Upper lobe of left lung (tissue), 6 donors: ENCODE data around the gene RAP1B. TPM values are rescaled to one million over a fixed set of nuclear protein-coding genes. Genes with fewer than 3 reads are reported as not detected.
A peak's percentile ranks its signal among the peaks of the same experiment; 100 is the strongest.

ENCODE experiments used
- ATAC-seq, 2 donors: fragments of 200-7000 bp; cut with Tn5 transposase; one replicate each; pipeline ENCODE4 v1.9.1; 2022; ENCODE audit warnings: mild to moderate bottlenecking in 2 of 2, moderate library complexity in 2 of 2; ENCODE audit not compliant: low FRiP score in 2 of 2
- DNase-seq, 2 donors: peaks; one replicate each; pipeline ENCODE4 v3.0.0-alpha.2; 2019 to 2020
- H3K27ac ChIP-seq, 4 donors: fragments of 200-600 bp; sonication (generic); one replicate each; pipeline ENCODE4 v1.5.1; 2016 to 2019
- H3K27me3 ChIP-seq, 4 donors: fragments of 200-600 bp; sonication (generic); one replicate each; pipeline ENCODE4 v1.5.1; 2017 to 2019
- H3K36me3 ChIP-seq, 4 donors: fragments of 200-600 bp; sonication (generic); one replicate each; pipeline ENCODE4 v1.5.1; 2016 to 2019
- H3K4me1 ChIP-seq, 4 donors: fragments of 200-600 bp; sonication (generic); one replicate each; pipeline ENCODE4 v1.5.1; 2018 to 2019
- H3K4me3 ChIP-seq, 4 donors: fragments of 200-600 bp; sonication (generic); one replicate each; pipeline ENCODE4 v1.5.1; 2017 to 2019; ENCODE audit warnings: mild to moderate bottlenecking in 2 of 4, moderate library complexity in 1 of 4
- H3K9me3 ChIP-seq, 4 donors: fragments of 200-600 bp; sonication (generic); one replicate each; pipeline ENCODE4 v1.5.1; 2018 to 2019
- CTCF ChIP-seq, 6 experiments: fragments of 450-650 bp in 4 of 6; fragments of 200-600 bp in 2 of 6; sonication (generic) in 2 of 6; IDR thresholded peaks; one replicate each; pipeline ENCODE4 v1.5.1; 2016 to 2019; ENCODE audit warnings: antibody characterized with exemption in 6 of 6
- EP300 ChIP-seq, 4 donors: sonication (generic); formaldehyde crosslinking; IDR thresholded peaks; one replicate each; pipeline ENCODE4 v1.5.1; 2017; ENCODE audit warnings: antibody characterized with exemption in 4 of 4, control low read depth in 2 of 4
- POLR2A ChIP-seq, 4 donors: fragments of 450-650 bp; IDR thresholded peaks; one replicate each; pipeline ENCODE4 v1.5.1; 2016 to 2017; ENCODE audit warnings: antibody characterized with exemption in 4 of 4, mild to moderate bottlenecking in 2 of 4
- POLR2AphosphoS5 ChIP-seq, 2 donors: sonication (generic); formaldehyde crosslinking; IDR thresholded peaks; one replicate each; pipeline ENCODE4 v1.5.1; 2017; ENCODE audit warnings: antibody characterized with exemption in 2 of 2
- WGBS, 2 donors: methylation state at CpG; one replicate each; pipeline ENCODE4 v1.1.5; 2017 to 2018; 5-methylcytosine and 5-hydroxymethylcytosine counted together
- total RNA-seq, 6 donors: library from RNA; depleted of rRNA in 4 of 6; stranded (reverse); fragments of >200 nt in 4 of 6; gene quantifications; one replicate each; pipeline versions ENCODE4 v1.1.0 to v1.2.1, GENCODE V29; 2016 to 2021
- donor health status: DM: no; HTN: no; CAD: no; lungs with moderate emphysema.
- donor health status: DM: no; HTN: yes; CAD: no; lungs with severe emphysema.

RAP1B gene
- total RNA-seq, 6 donors from 2014 or later, result 135 to 208 (median 162) TPM

DNA sequence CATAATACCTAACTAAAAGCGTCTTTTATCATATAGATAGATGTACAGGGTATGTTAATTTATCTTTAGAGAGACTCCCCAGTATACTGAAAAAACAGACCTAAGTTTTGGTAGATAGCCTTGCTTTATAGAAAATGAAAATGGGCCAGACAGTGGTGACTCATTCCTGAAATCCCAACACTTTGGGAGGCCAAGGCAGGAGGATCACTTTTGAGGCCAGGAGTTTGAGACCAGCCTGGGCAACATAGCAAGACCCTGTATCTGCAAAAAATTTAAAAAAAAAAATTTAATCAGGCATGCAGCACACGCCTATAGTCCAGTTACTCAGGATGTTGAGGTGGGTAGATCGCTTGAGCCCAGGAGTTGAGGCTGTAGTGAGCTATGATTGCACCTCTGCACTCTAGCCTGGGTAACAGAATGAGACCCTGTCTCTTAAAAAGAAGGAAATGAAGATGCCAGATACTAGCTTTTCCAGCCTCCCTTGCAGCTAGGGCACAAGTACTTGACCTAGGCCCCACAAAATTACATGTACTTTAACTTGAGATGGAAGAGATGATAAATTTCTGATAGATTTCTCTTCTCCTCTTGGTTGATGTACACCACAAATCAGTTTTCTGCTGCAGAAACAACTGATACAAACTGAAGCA, 17.1 kb downstream of the RAP1B start:
- 96 to 99% methylated on average over 3 of the region's 3 CpGs for WGBS, 2 donors
- peaks cover 0 to 7% (median 4%) of the 10 kb centered on the region in 4 donors for H3K36me3 ChIP-seq
- no peak overlapping the region for H3K4me3 ChIP-seq
- no peaks in the 10 kb centered on the region for H3K27me3 ChIP-seq
- DNase-seq, result no peak
- peaks cover 0 to 4% (median 1%) of the 10 kb centered on the region in 4 donors for H3K9me3 ChIP-seq
- TF ChIP-seq POLR2AphosphoS5 (IDR thresholded peaks at IDR 0.05) (no peak), POLR2A (IDR thresholded peaks at IDR 0.05) (no peak), EP300 (IDR thresholded peaks at IDR 0.05) (no peak), CTCF (IDR thresholded peaks at IDR 0.05) (no peak)
- no peak overlapping the region for H3K27ac ChIP-seq
- H3K4me1 ChIP-seq, result peaks cover 26 to 58% (median 48%) of the 10 kb centered on the region in 4 donors
- no peak for ATAC-seq

- no peak for DNase-seq
- peaks cover 0 to 7% (median 4%) of the 10 kb centered on the region in 4 donors for H3K36me3 ChIP-seq
- no peaks in the 10 kb centered on the region for H3K27me3 ChIP-seq
- no peak for ATAC-seq
- no peak for TF ChIP-seq EP300 (IDR thresholded peaks at IDR 0.05)
- TF ChIP-seq POLR2AphosphoS5 (IDR thresholded peaks at IDR 0.05), result no peak
- no peak for TF ChIP-seq CTCF (IDR thresholded peaks at IDR 0.05)
- TF ChIP-seq POLR2A (IDR thresholded peaks at IDR 0.05), result no peak
- peaks cover 35 to 61% (median 49%) of the 10 kb centered on the region in 4 donors for H3K4me1 ChIP-seq
- peaks cover 0 to 4% (median 1%) of the 10 kb centered on the region in 4 donors for H3K9me3 ChIP-seq
- no peak overlapping the region for H3K27ac ChIP-seq
- H3K4me3 ChIP-seq, result no peak overlapping the region
These were observed 18.0 kb downstream of the RAP1B start for GRCh38 chr12:68628698-68629097.

- ATAC-seq (no peak), DNase-seq (no peak)
- H3K4me3 ChIP-seq, result no peak overlapping the region
- TF ChIP-seq POLR2AphosphoS5 (IDR thresholded peaks at IDR 0.05), result no peak
- TF ChIP-seq POLR2A (IDR thresholded peaks at IDR 0.05), result no peak
- no peak for TF ChIP-seq CTCF (IDR thresholded peaks at IDR 0.05)
- TF ChIP-seq EP300 (IDR thresholded peaks at IDR 0.05), result no peak
- peaks cover 37 to 60% (median 53%) of the 10 kb centered on the region in 4 donors for H3K4me1 ChIP-seq
- peaks cover 0 to 6% (median 3%) of the 10 kb centered on the region in 4 donors for H3K36me3 ChIP-seq
- H3K9me3 ChIP-seq, result peaks cover 0 to 4% (median 1%) of the 10 kb centered on the region in 4 donors
- H3K27me3 ChIP-seq, result no peaks in the 10 kb centered on the region
- H3K27ac ChIP-seq, result peak overlapping the region in 1 of 4 donors; percentile 4
These were observed 19.4 kb downstream of the RAP1B start for GRCh38 chr12:68630050-68630449.

- no peak for ATAC-seq
- peaks cover 42 to 64% (median 54%) of the 10 kb centered on the region in 4 donors for H3K4me1 ChIP-seq
- 88 to 96% methylated on average over 7 of the region's 7 CpGs for WGBS, 2 donors
These were observed 19.9 kb downstream of the RAP1B start for GRCh38 chr12:68630598-68630997.

More at GRCh38 chr12:68630598-68630997, 19.9 kb downstream of the RAP1B start:
- TF ChIP-seq CTCF (IDR thresholded peaks at IDR 0.05), result no peak
- no peak for TF ChIP-seq EP300 (IDR thresholded peaks at IDR 0.05)
- no peak for TF ChIP-seq POLR2AphosphoS5 (IDR thresholded peaks at IDR 0.05)
- no peak for TF ChIP-seq POLR2A (IDR thresholded peaks at IDR 0.05)
- Histone ChIP-seq H3K4me3 (no peak overlapping the region), H3K27me3 (no peaks in the 10 kb centered on the region), H3K27ac (no peak overlapping the region), H3K36me3 (peaks cover 0 to 6% (median 3%) of the 10 kb centered on the region in 4 donors), H3K9me3 (peaks cover 0 to 4% (median 1%) of the 10 kb centered on the region in 4 donors)
- no peak for DNase-seq
